ENCODE data around the gene MRPS21.

DNA sequence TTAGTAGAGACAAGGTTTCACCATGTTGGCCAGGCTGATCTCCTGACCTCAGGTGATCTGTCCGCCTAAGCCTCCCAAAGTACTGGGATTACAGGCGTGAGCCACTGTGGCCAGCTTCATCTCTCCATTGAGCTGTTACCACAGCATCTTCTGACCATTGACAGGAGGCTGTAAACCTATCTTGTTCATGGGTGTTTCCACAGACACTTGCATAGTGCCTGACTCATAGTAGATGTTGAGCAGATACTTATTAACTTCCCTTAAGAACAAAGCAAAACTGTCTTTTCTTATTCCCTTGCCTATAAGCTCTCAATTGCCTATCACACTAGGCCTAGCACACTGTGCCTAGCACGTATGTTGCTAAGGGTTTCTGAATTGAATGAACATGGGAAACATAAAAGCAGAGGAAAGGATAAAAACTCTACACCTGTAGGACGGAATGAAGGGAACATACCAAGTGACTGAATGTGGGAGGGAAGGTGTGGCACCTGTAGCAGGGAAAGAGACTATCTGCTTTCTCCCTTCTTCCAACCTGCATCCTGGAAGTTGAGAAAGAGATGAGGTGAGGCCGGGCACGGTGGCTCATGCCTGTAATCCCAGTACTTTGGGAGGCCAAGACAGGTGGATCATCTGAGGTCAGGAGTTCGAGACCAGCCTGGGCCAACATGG, 22.2 kb upstream of the MRPS21 start:
- TF ChIP-seq EZH2 (IDR thresholded peaks at IDR 0.05) (no peak), POLR2AphosphoS5 (IDR thresholded peaks at IDR 0.05; ENCODE audit: borderline replicate concordance, low read depth, low read length) (no peak)

Measured in SK-N-MC (cell line).